Body of pancreas (tissue), 4 donors: ENCODE results near the gene LIF.

ENCODE experiments used
- CTCF ChIP-seq, 7 experiments: fragments of 450-650 bp in 4 of 7; fragments of 200-600 bp in 3 of 7; sonication (generic) in 3 of 7; IDR thresholded peaks; one replicate each; pipeline ENCODE4 v1.5.1; 2016 to 2019; ENCODE audit warnings: antibody characterized with exemption in 7 of 7
- POLR2A ChIP-seq, 3 donors: fragments of 450-650 bp; IDR thresholded peaks; one replicate each; pipeline ENCODE4 v1.6.1; 2016; ENCODE audit warnings: antibody characterized with exemption in 3 of 3, mild to moderate bottlenecking in 2 of 3

- peak in 1 of 7 experiments; percentile 25 for TF ChIP-seq CTCF (IDR thresholded peaks at IDR 0.05)
- TF ChIP-seq POLR2A (IDR thresholded peaks at IDR 0.05) = no peak
Observed at GRCh38 chr22:30219049-30219654, 27.4 kb downstream of the LIF start.
